Mucosa of stomach (tissue), 1 donor: ENCODE measurements around the gene RAB11FIP3.
A peak's percentile ranks its signal among the peaks of the same experiment; 100 is the strongest.

Experiments used
- H3K27me3 ChIP-seq: one replicate; pipeline ENCODE4 v1.7.0; 2013; ENCODE audit warnings: mild to moderate bottlenecking, low read length; ENCODE audit not compliant: control insufficient read depth, insufficient read depth
- H3K36me3 ChIP-seq: one replicate; pipeline ENCODE4 v1.7.0; 2013; ENCODE audit warnings: low read length; ENCODE audit not compliant: control insufficient read depth, insufficient read depth
- H3K4me1 ChIP-seq: one replicate; pipeline ENCODE4 v1.7.0; 2013; ENCODE audit warnings: mild to moderate bottlenecking, low read length; ENCODE audit not compliant: control insufficient read depth, insufficient read depth
- H3K4me3 ChIP-seq: one replicate; pipeline ENCODE4 v1.7.0; 2013; ENCODE audit warnings: low read length
- H3K9ac ChIP-seq: one replicate; pipeline ENCODE4 v1.7.0; 2013; ENCODE audit warnings: mild to moderate bottlenecking, low read length, moderate library complexity
- H3K9me3 ChIP-seq: one replicate; pipeline ENCODE4 v1.7.0; 2013; ENCODE audit warnings: mild to moderate bottlenecking, low read length, moderate library complexity; ENCODE audit not compliant: control insufficient read depth
- donor health status: Pancreatic carcinoma.

The RAB11FIP3 gene

DNA sequence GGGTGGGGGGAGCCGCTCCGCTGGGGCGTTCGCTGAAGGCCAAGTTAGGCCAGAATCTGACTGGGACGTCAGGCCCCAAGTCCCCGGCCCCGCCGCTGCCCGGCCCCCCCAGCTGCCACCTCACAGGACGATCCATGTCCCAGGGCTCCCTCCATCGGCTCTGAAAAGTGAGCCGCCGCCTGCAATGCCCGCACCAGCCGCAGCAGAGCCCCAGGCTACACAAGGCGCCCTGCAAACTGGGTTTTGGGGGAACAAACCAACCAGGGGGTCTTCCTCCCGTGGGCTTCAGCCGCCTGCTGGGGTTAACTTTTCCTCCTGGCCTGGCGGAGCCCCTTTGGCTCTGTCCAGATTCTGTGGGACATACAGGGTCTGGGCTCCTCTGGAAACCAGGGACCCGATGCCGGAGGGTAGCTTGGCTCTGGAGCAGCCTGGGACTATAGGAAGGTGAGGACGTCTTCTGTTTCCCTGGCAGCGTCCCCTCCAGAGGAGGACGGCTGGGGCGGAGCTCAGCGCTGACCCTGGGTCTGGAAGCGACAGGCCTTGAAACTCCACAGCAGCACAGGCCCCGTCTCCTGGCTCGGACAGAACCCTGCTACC is 27.6 kb upstream of the RAB11FIP3 start:
- peaks cover 15% of the 10 kb centered on the region for H3K4me1 ChIP-seq
- H3K9ac ChIP-seq, result peak overlapping the region; percentile 28
- no peak overlapping the region for H3K4me3 ChIP-seq

DNA sequence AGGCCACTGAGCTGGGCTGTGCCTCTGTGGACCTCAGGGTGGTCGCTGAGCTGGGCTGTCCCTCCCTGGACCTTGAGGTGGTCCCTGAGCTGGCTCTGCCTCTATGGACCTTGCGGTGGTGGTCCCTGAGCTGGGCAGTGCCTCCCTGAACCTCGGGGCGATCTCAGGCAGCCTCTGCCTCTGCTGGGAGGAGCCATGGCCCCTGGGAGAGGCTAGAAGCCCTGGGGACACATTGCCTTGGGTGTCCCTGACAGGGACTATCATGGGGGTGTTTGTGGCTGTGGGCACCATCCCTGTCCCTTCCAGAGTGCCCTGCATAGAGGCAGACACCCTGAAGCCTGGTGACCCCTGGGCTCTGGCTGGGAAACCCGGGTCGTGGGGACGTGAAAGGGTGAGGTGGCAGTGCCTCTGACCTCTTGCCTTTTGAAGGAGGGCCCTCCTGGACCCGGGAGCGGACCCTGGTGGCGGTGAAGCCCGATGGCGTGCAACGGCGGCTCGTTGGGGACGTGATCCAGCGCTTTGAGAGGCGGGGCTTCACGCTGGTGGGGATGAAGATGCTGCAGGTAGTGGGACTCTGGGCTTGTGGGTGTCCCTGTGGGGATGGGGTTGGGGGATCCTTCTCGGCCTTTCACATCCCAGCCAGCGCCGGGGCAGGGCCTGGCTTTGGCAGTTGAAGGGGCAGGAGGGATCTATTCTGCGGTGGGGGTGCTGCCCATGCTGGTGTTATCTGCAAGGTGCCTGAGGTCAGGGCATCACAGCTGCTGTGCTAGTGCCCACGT is 26.7 kb upstream of the RAB11FIP3 start:
- Histone ChIP-seq H3K4me1 (peaks cover 15% of the 10 kb centered on the region), H3K4me3 (no peak overlapping the region), H3K27me3 (no peaks in the 10 kb centered on the region), H3K9me3 (no peaks in the 10 kb centered on the region), H3K9ac (peak overlapping the region; percentile 28), H3K36me3 (no peaks in the 10 kb centered on the region)

More for the DNA sequence above, 27.6 kb upstream of the RAB11FIP3 start:
- no peaks in the 10 kb centered on the region for H3K36me3 ChIP-seq
- no peaks in the 10 kb centered on the region for H3K9me3 ChIP-seq
- H3K27me3 ChIP-seq, result no peaks in the 10 kb centered on the region

- H3K36me3 ChIP-seq, result no peaks in the 10 kb centered on the region
- no peaks in the 10 kb centered on the region for H3K9me3 ChIP-seq
- peaks cover 15% of the 10 kb centered on the region for H3K4me1 ChIP-seq
- no peak overlapping the region for H3K4me3 ChIP-seq
- no peaks in the 10 kb centered on the region for H3K27me3 ChIP-seq
- H3K9ac ChIP-seq, result no peak overlapping the region
Measured at GRCh38 chr16:399340-400019, 26.0 kb upstream of the RAB11FIP3 start.

DNA sequence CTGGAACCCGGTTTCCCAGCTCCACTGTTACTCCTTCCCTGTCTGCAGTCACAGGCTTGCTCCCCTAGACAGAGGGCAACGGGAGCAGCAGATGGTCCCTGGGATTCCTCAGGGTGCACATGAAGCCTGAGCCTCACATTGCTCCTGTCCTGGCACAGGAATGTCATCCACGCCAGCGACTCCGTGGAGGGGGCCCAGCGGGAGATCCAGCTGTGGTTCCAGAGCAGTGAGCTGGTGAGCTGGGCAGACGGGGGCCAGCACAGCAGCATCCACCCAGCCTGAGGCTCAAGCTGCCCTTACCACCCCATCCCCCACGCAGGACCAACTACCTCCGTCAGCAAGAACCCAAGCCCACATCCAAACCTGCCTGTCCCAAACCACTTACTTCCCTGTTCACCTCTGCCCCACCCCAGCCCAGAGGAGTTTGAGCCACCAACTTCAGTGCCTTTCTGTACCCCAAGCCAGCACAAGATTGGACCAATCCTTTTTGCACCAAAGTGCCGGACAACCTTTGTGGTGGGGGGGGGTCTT is 25.3 kb upstream of the RAB11FIP3 start:
- peak overlapping the region; percentile 81 for H3K9ac ChIP-seq
- no peaks in the 10 kb centered on the region for H3K27me3 ChIP-seq
- peaks cover 15% of the 10 kb centered on the region for H3K4me1 ChIP-seq
- no peak overlapping the region for H3K4me3 ChIP-seq
- no peaks in the 10 kb centered on the region for H3K36me3 ChIP-seq
- no peaks in the 10 kb centered on the region for H3K9me3 ChIP-seq

- no peaks in the 10 kb centered on the region for H3K27me3 ChIP-seq
- H3K4me3 ChIP-seq, result peak within 1 kb of the TSS; percentile 36
- H3K4me1 ChIP-seq, result peaks cover 15% of the 10 kb centered on the region
- H3K36me3 ChIP-seq, result no peaks in the 10 kb centered on the region
- peak within 1 kb of the TSS; percentile 81 for H3K9ac ChIP-seq
- no peaks in the 10 kb centered on the region for H3K9me3 ChIP-seq
Measured at GRCh38 chr16:401468-402348, 23.7 kb upstream of the RAB11FIP3 start, which contains the start of gene DECR2. DECR2 (plus strand) TSS chr16:401885; CDS start chr16:401964, 79 bp downstream.

GRCh38 chr16:404971-405486 is 20.4 kb upstream of the RAB11FIP3 start:
- Histone ChIP-seq H3K9me3 (no peaks in the 10 kb centered on the region), H3K36me3 (no peaks in the 10 kb centered on the region), H3K4me1 (peaks cover 11% of the 10 kb centered on the region), H3K27me3 (no peaks in the 10 kb centered on the region), H3K4me3 (no peak overlapping the region), H3K9ac (no peak overlapping the region)

GRCh38 chr16:405548-406506 is 19.6 kb upstream of the RAB11FIP3 start:
- Histone ChIP-seq H3K4me1 (peaks cover 7% of the 10 kb centered on the region), H3K9me3 (no peaks in the 10 kb centered on the region), H3K36me3 (peaks cover under 1% of the 10 kb centered on the region), H3K4me3 (no peak overlapping the region), H3K9ac (no peak overlapping the region), H3K27me3 (no peaks in the 10 kb centered on the region)

- peaks cover 5% of the 10 kb centered on the region for H3K4me1 ChIP-seq
- H3K4me3 ChIP-seq, result no peak overlapping the region
- H3K9me3 ChIP-seq, result no peaks in the 10 kb centered on the region
- H3K27me3 ChIP-seq, result no peaks in the 10 kb centered on the region
- H3K36me3 ChIP-seq, result peaks cover 5% of the 10 kb centered on the region
- no peak overlapping the region for H3K9ac ChIP-seq
Measured at GRCh38 chr16:407253-407652, 18.2 kb upstream of the RAB11FIP3 start.

- Histone ChIP-seq H3K27me3 (no peaks in the 10 kb centered on the region), H3K4me3 (no peak overlapping the region), H3K36me3 (peaks cover 5% of the 10 kb centered on the region), H3K9ac (no peak overlapping the region), H3K9me3 (no peaks in the 10 kb centered on the region), H3K4me1 (no peaks in the 10 kb centered on the region)
Measured at GRCh38 chr16:410516-411178, 14.8 kb upstream of the RAB11FIP3 start.

DNA sequence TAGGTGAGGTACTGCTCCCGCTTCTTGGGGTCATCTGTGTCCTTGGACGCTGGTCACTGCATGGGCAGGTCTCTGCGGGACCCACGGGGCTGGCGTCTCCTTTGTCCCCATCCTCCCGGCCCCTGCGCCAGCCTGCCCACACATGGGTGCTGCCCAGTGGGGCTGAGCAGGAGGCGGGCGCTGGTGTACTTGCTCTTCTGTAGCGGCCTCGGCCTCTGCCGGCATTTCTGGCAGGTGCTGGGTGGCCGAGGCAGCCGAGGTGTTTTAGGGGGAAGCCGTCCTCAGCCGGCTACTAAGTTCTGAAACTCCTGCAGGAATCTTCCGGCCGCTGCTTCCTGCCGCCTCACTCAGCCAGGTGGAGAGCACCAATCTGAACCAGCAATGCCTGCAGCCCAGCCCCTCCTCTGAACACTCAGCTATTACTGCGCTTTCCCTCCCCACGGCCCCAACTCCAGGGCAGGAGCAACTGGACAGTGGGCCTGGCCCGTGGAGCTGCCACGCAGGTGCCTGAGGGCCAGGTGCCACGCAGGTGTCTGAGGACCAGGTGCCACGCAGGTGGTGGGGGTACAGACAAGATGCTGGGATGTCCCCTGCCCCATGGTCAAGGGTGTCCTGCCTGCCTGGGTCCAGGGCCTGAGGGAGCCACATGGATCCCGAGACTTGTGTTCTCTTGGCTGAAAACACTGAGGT is 13.7 kb upstream of the RAB11FIP3 start:
- H3K4me1 ChIP-seq, result no peaks in the 10 kb centered on the region
- H3K9ac ChIP-seq, result no peak overlapping the region
- H3K27me3 ChIP-seq, result no peaks in the 10 kb centered on the region
- no peaks in the 10 kb centered on the region for H3K9me3 ChIP-seq
- no peak overlapping the region for H3K4me3 ChIP-seq
- H3K36me3 ChIP-seq, result peaks cover 5% of the 10 kb centered on the region
